ENCODE measurements around the gene SLC2A13.
"Not testable (repeated sequence)": the region's sequence is repeated elsewhere in the genome, so short reads cannot be mapped to it uniquely, and the experiment has no call there.

Gene SLC2A13

DNA sequence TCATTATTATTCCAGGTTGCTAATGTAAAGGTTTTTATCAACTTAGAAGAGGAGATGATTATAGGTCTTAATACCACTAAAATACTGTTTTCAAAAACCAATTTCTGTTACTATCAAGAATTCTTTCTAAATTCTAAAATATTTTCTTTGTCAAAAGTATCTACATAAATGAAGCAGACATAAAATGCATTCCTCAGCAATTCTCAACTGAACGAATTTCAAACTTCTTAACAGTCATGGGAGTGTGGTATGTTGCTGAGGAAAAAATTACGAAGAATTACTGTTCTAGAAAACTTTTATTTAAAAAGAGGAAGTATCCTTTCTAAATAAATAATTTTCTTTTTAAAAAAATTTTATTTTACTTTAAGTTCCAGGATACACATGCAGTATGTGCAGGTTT is 146.4 kb downstream of the SLC2A13 start:
- DNase-seq (ENCODE audit: low read depth, low spot score): no peak
- no peak overlapping the region for H3K4me3 ChIP-seq (ENCODE audit: low read length)

DNA sequence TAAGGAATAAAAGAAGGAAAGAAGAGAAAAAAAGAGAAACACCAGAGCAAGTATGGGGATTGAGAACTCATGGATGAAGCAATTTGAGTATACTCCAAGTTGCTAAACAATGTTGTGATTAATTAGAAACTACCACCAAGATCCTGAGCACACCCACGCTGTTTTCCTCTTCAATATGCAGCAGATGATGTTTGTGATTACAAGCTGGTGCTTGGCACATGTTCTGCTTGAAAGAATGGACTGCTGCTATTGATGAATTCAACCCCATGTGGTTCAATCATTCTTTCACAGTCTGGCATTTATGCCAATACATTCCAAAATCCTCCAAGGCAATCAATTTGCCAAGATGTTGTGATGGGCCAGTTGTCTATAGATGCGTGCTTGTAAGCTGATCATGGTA is 146.8 kb downstream of the SLC2A13 start:
- H3K4me3 ChIP-seq (ENCODE audit: low read length): no peak overlapping the region
- DNase-seq (ENCODE audit: low read depth, low spot score): no peak

DNA sequence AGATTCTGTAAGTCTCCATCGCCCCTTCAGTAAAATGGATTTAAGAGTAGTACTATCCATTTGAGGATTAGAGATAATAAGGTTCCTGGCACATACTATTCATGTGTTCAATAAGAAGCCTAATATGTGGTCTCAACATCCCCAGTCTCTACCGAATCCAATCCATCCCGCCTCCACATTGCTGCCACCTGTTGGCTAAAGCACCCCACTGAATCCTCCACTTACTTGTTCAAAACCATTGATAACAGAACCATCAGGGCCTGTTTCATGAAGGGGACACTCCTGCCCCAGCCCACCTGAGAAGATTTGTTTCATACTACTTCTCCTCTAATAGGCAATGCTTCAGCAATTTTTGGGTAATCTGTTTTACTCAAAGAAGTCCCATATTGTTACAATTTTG is 147.5 kb downstream of the SLC2A13 start:
- H3K4me3 ChIP-seq (ENCODE audit: low read length): no peak overlapping the region
- DNase-seq (ENCODE audit: low read depth, low spot score): no peak

DNA sequence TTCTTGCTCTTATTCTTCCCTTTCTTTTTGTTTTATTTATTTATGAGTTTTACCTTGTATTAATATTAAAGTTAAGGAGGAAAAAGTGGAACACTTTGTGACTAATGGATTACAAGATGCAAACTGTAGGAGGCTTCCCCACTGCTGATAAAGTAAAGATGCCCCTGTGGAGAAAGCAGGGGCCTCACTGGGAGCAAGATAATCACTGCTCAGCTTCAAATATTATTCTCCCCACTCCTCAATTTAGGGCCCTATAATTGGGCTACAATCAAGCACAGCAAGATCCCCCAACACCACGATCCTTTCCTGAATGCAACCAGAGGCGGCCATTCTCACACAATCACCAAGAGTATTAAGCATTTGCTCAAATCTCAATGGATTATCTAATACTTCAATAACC is 149.2 kb downstream of the SLC2A13 start:
- DNase-seq (ENCODE audit: low read depth, low spot score): no peak
- H3K4me3 ChIP-seq (ENCODE audit: low read length): no peak overlapping the region

DNA sequence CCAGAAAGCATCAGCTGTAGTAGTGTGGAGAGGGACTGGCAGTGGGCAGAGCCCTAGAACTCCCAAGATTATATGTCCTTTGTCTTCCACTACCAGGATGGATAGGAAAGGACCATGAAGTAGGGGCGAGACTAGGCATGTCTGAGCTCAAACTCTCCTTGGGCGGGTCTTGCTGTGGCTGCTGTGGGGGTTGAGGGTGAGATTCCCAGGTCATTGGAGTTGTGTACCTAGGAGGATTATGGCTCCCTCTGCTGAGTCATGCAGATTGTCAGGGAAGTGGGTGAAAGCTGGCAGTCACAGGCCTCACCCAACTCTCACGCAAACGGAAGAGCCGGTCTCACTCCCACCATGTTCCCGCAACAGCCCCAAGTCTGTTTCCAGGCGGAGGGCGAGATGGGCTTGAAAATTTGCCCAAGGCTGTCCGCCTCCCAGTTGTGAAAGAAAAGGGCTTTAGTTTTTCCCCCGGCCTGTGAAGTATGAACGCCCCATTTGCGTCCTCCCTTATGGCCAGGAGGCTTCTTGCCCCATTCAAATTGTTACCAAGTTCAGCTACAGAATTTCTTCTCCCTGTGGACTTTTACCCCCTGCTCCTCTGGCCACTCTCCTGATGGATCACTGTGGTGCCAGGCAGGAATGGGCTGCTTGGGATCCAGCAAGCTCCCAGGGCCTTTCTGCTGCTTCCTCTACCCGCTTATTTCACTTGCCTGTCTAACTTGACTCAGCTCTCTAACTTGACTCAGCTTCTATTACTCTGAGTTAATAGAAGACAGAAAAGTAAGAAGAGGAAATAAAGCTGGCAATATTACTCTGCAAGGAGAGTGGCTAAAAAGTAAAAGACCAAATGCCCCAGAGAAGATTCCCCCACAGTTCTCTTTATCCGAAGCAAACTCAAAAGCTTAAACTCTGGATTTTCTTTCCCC is 159.3 kb downstream of the SLC2A13 start:
- H3K4me3 ChIP-seq (ENCODE audit: low read length): no peak overlapping the region
- DNase-seq (ENCODE audit: low read depth, low spot score): no peak

DNA sequence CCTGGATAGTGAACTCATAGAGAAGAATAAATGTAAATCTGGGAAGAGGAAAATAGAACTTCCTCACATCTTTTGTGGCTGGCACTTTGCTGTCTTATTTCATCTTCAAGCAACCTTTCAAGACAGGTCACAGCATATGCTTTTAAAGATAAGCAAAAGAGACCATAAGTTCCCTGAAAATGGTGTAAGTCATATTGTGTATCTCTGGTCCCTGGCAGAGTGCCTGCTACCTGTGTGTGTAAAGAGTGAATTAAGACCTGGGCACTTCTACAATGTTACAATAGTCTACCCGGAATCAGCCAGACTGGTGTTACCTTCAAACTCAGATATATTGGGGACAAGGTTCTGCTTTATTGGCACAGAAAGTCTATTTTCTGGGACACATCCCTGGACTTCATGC is 168.8 kb downstream of the SLC2A13 start:
- no peak overlapping the region for H3K4me3 ChIP-seq (ENCODE audit: low read length)
- DNase-seq (ENCODE audit: low read depth, low spot score): no peak

DNA sequence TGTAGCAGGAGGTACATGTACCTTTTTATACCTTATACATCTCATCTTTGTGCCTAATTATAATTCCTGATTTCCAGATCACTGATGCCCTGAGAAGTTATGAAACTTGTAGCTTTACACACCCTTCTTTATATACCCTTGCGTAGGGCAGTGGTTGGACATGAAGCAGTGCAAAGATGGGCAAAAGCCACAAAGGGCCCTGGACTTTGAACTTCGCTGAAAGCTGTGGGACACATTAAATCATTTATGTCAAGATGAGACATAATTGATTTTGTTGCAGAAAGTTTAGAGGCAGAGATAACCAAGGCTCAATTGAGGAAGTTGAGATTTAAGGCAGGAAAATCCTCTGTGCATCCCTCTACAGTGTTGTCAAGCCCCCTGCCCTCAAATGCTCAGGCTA is 170.0 kb downstream of the SLC2A13 start:
- DNase-seq (ENCODE audit: low read depth, low spot score): no peak
- H3K4me3 ChIP-seq (ENCODE audit: low read length): no peak overlapping the region

DNA sequence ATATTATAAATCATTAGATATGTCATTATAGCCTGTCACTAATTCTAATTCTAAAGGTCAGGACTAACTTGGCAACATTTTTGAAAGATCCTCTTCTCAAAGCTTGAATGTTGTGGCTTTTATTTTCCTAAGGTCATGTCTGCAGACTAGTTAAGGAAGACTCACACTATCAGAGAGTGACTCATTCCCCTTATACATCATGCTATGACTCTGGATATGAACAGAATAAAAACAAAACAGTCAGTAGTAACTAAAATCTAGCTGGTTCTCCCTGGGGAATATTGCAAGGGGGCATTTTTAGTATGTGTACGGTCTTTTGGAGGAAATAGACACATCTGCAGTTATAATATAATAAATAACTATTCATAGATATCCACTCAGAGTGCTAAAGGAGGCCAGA is 170.6 kb downstream of the SLC2A13 start:
- DNase-seq (ENCODE audit: low read depth, low spot score): no peak
- no peak overlapping the region for H3K4me3 ChIP-seq (ENCODE audit: low read length)

DNA sequence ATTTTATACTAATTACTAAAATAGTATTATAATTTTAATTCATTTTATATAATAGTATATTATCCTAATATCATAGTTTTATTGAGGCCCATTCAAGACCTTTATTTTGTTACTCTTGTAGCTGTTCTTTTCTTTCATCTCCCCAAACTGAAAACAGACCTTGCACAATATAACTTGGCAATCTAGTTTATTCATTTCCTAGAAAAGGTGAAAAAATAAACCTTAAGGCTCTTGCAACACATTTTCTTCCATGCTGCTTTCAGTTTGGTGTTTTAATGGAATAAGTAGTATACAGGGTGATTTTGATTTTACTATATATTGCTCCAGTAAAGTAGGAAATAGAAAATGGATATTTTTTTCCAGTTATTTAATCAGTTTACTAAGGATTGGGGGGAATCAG is 174.0 kb downstream of the SLC2A13 start:
- DNase-seq (ENCODE audit: low read depth, low spot score): no peak
- no peak overlapping the region for H3K4me3 ChIP-seq (ENCODE audit: low read length)

DNA sequence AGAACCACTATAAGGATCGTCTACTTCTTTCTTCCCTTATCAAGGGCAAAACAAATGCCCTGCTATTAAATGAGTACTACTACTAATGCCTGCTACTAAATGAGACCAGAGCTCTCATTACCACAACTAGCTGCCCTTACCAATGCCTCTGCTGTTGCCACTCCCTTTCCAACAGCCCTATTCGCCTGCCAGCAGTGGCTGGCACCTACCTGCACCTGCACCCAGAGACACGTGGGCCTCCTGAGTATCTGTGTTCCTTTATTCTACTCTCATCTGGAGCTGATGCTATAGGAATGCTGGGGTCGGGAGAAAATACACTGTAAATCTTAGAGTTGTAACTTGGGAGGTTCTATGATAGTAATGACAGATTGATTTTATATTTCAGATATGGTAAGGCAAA is 174.7 kb downstream of the SLC2A13 start:
- no peak for DNase-seq (ENCODE audit: low read depth, low spot score)
- H3K4me3 ChIP-seq (ENCODE audit: low read length): no peak overlapping the region

DNA sequence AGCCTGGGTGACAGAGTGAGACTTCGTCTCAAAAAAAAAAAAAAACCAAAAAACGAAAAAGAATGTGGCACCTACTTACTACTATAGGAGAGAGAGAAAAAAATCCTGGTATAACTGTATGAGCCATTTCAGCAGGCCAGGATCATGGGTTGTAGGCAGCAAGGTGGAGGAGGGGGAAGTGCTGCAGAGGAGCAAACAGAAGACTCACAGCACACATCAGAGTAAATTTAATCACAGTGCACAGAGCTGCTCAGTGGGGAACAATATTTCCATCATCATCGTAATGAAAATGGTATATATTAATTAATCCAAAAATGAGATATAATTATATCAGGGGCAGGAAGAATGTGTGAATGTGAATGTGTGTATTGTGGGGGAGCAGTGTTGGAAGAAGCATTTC is 175.8 kb downstream of the SLC2A13 start:
- no peak for DNase-seq (ENCODE audit: low read depth, low spot score)
- H3K4me3 ChIP-seq (ENCODE audit: low read length): no peak overlapping the region

DNA sequence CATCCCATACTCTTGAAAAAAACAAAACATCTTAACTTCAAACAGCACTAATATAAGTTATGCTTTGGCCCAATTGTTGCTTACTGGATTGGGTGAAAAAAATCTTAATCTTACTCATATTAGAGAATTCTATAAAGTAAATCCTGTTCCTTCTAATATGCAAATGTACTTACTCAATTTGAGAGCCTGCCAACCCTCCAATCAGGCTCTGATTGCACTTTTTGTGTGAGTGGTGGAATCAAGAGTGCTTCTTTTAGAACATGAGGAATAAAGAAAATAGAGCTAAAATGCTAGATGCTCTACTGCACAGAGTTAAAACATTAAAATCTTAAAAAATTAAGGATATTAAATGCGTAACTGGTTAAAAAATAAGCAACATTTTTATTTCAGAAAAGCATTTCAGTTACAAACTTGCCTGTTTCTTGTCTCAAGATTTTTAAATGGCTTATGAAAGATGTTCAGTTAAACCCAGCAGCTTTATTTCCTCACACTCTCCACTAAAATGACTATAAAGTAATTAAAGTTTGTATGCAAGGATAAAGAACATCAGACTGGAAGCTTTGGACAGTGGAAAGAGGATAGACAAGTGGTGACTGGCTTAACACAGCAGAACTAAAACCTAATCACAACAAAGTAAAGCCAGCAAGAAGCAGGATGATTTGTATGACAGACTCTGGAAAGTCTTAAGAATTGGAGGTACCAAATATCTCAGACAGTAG is 177.5 kb downstream of the SLC2A13 start:
- no peak overlapping the region for H3K4me3 ChIP-seq (ENCODE audit: low read length)
- no peak for DNase-seq (ENCODE audit: low read depth, low spot score)

DNA sequence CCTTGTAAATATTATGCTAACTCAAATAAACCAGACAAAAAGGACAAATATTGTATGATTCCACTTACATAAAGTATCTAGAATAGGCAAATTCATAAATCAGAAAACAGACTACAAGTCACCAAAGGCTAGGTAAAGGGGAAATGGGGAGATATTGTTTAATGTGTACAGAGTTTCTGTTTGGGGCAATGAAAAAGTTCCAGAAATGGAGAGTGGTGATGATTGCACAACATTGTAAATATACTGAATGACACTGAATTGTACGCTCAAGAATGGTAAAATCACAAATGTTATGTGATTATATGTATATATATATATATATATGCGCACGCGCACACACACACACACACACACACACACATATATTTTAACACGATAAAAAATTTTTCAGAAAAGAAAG is 182.5 kb downstream of the SLC2A13 start:
- no peak overlapping the region for H3K4me3 ChIP-seq (ENCODE audit: low read length)
- no peak for DNase-seq (ENCODE audit: low read depth, low spot score)

DNA sequence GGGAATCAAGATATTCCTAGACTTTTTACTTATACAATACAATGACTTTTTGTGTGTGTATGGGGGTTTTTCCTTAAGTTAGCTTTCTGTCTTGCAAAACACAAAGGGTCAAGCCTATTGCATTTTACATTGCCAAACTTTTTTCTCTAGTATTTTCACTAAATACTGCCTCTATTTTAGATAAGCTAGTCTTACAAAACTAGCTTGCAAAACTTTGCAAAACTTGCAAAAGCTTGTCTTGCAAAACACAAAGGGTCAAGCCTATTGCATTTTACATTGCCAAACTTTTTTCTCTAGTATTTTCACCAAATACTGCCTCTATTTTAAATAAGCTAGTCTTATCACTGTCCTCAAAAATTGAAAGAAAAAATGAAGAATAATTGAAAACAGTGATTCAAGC is 183.3 kb downstream of the SLC2A13 start:
- DNase-seq (ENCODE audit: low read depth, low spot score); H3K4me3 ChIP-seq (ENCODE audit: low read length): not testable (repeated sequence)

DNA sequence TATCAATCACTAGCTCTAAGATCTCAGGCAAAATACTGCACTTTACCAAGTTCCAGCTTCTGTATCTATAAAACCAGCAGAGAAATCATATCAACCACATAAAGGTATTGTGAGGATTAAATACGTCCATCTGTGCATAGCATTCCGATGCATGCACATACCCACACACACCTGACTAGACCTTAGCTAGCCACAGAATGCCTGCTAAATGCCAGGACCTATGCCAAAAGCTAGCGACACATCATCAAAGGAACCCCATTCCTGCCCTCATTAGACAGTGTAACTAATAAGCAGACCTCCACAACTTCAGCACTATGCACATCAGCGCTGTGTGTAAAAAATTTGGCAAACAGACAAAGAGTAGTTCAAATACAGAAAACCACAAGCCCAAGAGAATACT is 185.2 kb downstream of the SLC2A13 start:
- DNase-seq (ENCODE audit: low read depth, low spot score): no peak
- H3K4me3 ChIP-seq (ENCODE audit: low read length): no peak overlapping the region

DNA sequence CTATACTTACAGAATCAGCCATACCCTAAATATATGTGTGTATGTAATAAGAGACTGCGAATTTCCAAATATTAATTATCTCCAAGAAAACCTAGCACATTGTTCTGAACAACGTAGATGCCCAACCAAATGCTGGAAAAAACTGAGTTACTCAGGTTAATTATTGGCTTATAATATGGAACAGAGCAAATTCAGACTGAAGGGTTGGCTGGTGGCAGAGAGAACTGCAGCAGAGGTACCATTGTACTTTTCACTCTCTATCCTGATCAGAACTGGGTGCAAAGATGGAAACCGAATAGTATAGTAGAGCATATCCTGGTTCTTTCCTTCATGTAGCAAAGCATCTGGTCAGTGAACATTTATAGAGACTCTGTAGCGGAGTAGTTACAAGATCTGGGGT is 185.7 kb downstream of the SLC2A13 start:
- DNase-seq (ENCODE audit: low read depth, low spot score): no peak
- H3K4me3 ChIP-seq (ENCODE audit: low read length): no peak overlapping the region

DNA sequence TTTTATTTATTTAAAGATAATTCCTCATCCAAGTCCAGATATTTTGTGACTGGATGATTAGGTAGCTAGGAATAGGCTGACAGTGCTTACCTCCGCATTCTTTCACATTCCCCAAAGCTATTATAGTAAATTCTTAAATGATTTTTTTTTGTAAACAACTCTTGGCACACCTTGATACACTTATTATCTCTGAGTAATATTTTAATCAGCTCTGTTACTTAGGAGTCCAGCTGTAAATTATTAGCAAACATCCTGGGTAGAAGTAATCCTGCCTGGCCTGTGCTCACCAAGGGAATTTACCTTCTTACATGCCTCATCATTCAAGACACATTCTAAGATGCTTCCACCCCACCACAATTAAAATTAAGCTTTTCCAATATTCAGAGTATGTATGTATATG is 186.1 kb downstream of the SLC2A13 start:
- no peak for DNase-seq (ENCODE audit: low read depth, low spot score)
- no peak overlapping the region for H3K4me3 ChIP-seq (ENCODE audit: low read length)

DNA sequence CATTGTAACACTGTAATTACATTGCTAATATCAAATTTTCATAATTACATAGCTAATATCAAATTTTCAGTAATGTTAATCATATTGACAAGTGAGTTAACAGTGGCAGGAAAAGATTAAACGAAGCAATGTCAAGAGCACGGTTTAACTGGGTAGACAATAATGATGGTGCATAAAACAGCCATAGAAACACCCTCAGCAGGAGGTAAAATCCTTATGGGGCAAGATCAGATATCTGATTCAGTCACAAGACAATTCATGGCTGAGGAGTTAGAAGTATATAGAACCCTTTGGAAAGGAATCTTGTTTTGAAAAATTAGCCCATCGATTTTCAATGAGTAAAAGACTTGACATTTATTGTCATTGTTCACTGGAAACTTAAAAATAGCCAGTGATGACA is 190.6 kb downstream of the SLC2A13 start:
- DNase-seq (ENCODE audit: low read depth, low spot score): no peak
- no peak overlapping the region for H3K4me3 ChIP-seq (ENCODE audit: low read length)

DNA sequence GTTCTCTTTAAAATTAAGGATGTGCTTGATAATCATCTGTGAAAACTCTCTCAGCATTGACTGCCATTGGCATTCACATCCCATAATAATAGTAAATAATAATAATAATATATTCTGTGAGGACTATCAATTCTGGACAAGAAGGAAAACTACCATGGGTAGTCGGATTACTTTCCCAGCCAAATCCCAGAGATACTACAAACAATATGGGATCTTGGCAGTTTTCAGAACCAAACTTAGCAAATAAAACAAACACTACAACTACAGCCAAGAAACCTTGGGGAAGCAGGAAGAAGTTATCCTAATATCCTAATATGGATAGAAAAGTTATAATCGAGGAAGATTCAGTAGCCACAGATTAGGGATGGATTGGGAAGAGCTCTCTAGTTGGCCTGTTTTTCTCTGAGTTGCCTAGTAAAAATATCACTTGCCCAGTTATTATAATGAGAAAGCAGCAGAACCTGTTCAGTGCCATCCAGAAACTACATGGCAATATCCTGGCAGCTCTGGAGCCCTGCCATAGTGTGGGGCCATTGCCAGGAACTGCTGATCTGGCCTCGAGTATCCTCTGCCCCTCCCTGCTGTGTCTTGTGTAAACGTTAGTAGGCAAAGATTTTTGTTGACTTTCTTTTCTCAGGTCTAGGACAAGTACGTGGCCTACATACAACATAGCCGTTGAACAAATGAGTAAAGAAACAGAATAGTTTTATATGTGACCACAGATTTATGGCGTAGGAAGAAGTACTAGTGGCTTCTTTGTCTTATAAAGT is 193.5 kb downstream of the SLC2A13 start:
- no peak for DNase-seq (ENCODE audit: low read depth, low spot score)
- no peak overlapping the region for H3K4me3 ChIP-seq (ENCODE audit: low read length)

DNA sequence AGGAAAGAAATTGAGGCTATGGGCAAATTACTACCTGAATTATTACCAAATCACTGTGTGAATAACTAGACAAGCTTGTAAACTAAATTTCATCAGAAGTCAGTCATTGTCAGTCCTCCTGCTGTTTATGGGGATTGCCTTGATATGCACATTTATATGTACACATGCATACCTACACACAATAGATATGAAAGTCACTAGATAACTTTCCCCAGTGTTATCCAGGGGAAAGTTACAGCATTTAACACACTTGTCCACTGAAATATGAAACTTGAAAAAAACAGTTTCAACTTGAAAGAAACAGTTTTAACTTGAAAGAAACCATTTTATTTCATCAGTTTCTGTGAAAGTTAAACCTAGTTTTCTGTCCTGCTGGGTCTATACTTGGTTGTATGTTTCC is 199.6 kb downstream of the SLC2A13 start:
- no peak for DNase-seq (ENCODE audit: low read depth, low spot score)
- H3K4me3 ChIP-seq (ENCODE audit: low read length): no peak overlapping the region

Data from Jurkat, Clone E6-1 (cell line).